Osteoblast (primary cell): Measurements from ENCODE around the gene PPP4R1. TPM values are rescaled to one million over a fixed set of nuclear protein-coding genes. Genes with fewer than 3 reads are reported as not detected.

ENCODE experiments used
- DNase-seq: peaks from one replicate; pipeline ENCODE4 v3.0.0; 2011; ENCODE audit warnings: low spot score, mixed read lengths; ENCODE audit not compliant: insufficient read length; ENCODE audit errors: missing footprints
- H2AFZ ChIP-seq: 2 replicates; pipeline ENCODE4 v1.6.0; 2011; ENCODE audit warnings: mild to moderate bottlenecking, low read length
- H3K27ac ChIP-seq: 2 replicates; pipeline ENCODE4 v1.5.1; 2011; ENCODE audit warnings: mild to moderate bottlenecking, low read depth, low read length, moderate library complexity
- H3K27me3 ChIP-seq: 2 replicates; pipeline ENCODE4 v1.6.0; 2012; ENCODE audit warnings: mild to moderate bottlenecking, control low read depth, inconsistent platforms, low read length, moderate library complexity; ENCODE audit not compliant: insufficient read depth
- H3K36me3 ChIP-seq: 2 replicates; pipeline ENCODE4 v1.5.1; 2011; ENCODE audit warnings: mild to moderate bottlenecking, low read length, control low read depth, moderate library complexity; ENCODE audit not compliant: insufficient read depth
- H3K4me1 ChIP-seq: 2 replicates; pipeline ENCODE4 v1.5.1; 2011; ENCODE audit warnings: mild to moderate bottlenecking, low read length, control low read depth, moderate library complexity; ENCODE audit not compliant: insufficient read depth
- H3K4me2 ChIP-seq: 2 replicates; pipeline ENCODE4 v1.6.0; 2011; ENCODE audit warnings: mild to moderate bottlenecking, low read length; ENCODE audit not compliant: insufficient read depth
- H3K4me3 ChIP-seq: fragments of 200-600 bp; sonication (generic); 3 replicates; pipeline ENCODE4 v1.5.1; 2012; ENCODE audit warnings: mild to moderate bottlenecking, low read length, inconsistent platforms; ENCODE audit not compliant: insufficient read depth
- H3K79me2 ChIP-seq: 2 replicates; pipeline ENCODE4 v1.6.0; 2012; ENCODE audit warnings: mild to moderate bottlenecking, low read length, control low read depth, inconsistent platforms; ENCODE audit not compliant: insufficient read depth
- H3K9me3 ChIP-seq: 2 replicates; pipeline ENCODE4 v1.5.1; 2011; ENCODE audit warnings: low read depth, low read length, control low read depth
- H4K20me1 ChIP-seq: 2 replicates; pipeline ENCODE4 v1.6.0; 2012; ENCODE audit warnings: mild to moderate bottlenecking, low read length, control low read depth; ENCODE audit not compliant: insufficient read depth
- total RNA-seq: library from RNA; depleted of rRNA; stranded (reverse); fragments of >200 nt; gene quantifications from 2 replicates; pipeline ENCODE4 v1.2.3, GENCODE V29; 2012
- TF ChIP-seq, protein P1 (sequence below): IDR thresholded peaks from 2 replicates; pipeline ENCODE4 v1.5.1; 2011; ENCODE audit warnings: mild to moderate bottlenecking, low read depth, low read length, moderate library complexity; ENCODE audit errors: extremely low read depth

The PPP4R1 gene
- total RNA-seq, 1 donor = 143 TPM

DNA sequence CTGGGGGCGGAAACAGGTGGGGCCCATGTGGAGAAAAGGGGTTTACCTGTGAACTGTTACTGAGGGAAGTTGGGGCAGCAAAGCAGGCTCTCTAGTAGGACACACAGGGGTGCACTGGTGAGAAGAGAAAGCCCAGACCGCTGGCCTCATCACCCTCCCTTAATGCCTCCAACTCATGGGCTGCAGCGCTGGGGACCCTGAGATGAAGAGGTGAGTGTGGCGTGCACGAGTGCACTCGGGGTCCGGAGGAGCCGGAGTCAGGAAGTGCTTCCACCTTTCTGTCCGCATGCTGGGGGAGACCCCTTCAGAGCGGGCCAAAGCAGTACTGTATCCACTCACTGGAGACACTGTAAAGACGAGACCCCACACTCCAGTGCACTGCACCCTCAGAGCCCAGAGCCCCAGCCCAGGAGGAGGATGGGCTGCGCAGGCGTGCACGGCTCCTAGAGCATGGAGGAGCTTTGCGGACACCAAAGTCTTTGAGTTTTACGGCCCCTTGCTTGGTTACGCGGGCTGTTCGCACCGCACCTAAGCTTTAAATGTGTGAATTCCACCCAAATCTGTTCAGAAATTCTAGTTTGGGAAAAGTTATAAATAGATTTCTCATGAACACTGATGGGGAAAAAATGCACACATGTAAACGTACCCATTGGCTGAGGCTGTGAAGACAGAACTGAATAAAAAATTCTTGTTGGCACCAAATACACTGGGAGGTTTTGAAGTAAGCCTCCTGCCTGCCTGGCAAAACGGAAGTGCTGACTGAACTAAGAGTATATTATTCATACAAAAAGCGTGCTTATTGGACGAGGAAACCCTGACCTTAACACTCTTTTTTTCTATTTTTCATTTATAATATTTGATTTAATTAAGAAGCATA, 45.4 kb upstream of the PPP4R1 start:
- no peaks in the 10 kb centered on the region for H3K27me3 ChIP-seq
- no peak overlapping the region for H3K4me2 ChIP-seq
- no peaks in the 10 kb centered on the region for H3K9me3 ChIP-seq
- no peak overlapping the region for H3K4me3 ChIP-seq
- TF ChIP-seq, protein P1, sequence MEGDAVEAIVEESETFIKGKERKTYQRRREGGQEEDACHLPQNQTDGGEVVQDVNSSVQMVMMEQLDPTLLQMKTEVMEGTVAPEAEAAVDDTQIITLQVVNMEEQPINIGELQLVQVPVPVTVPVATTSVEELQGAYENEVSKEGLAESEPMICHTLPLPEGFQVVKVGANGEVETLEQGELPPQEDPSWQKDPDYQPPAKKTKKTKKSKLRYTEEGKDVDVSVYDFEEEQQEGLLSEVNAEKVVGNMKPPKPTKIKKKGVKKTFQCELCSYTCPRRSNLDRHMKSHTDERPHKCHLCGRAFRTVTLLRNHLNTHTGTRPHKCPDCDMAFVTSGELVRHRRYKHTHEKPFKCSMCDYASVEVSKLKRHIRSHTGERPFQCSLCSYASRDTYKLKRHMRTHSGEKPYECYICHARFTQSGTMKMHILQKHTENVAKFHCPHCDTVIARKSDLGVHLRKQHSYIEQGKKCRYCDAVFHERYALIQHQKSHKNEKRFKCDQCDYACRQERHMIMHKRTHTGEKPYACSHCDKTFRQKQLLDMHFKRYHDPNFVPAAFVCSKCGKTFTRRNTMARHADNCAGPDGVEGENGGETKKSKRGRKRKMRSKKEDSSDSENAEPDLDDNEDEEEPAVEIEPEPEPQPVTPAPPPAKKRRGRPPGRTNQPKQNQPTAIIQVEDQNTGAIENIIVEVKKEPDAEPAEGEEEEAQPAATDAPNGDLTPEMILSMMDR = no peak
- no peaks in the 10 kb centered on the region for H3K4me1 ChIP-seq
- H3K36me3 ChIP-seq = no peaks in the 10 kb centered on the region
- peak; percentile 34 for DNase-seq
- no peaks in the 10 kb centered on the region for H3K79me2 ChIP-seq
- H2AFZ ChIP-seq = peak overlapping the region; percentile 38
- no peaks in the 10 kb centered on the region for H4K20me1 ChIP-seq
- no peak overlapping the region for H3K27ac ChIP-seq

DNA sequence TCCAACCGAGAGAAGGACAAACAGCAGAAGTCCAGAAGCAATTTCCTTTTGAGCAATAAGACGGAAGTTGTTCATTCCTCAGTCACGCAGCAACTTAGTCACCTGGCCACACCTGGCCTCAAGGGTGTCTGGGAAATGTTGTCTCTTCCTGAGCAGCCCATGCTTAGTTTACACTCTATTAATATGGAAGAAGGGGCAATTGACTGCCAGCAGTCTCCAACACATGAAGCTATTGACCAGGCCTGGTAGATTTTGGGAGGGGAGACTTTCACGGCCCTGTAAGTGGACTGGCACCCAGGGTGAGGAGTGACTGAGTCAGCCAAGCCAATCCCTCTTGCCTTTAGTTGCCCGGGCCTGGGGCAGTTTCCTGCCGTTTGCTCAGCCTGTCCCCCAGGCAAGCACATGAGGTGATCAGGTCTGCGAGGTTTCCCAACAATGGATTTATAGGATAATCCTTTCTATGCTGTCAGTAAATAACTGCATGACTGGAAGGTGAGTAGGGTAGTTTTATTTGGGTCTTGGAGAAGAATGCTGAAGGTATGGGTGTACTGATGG, 43.8 kb upstream of the PPP4R1 start:
- no peak overlapping the region for H3K4me2 ChIP-seq
- H3K27ac ChIP-seq = no peak overlapping the region
- no peaks in the 10 kb centered on the region for H3K4me1 ChIP-seq
- TF ChIP-seq, protein P1 = no peak
- H4K20me1 ChIP-seq = no peaks in the 10 kb centered on the region
- no peak for DNase-seq
- no peaks in the 10 kb centered on the region for H3K79me2 ChIP-seq
- H3K4me3 ChIP-seq = no peak overlapping the region
- H3K27me3 ChIP-seq = no peaks in the 10 kb centered on the region
- no peaks in the 10 kb centered on the region for H3K9me3 ChIP-seq
- no peak overlapping the region for H2AFZ ChIP-seq
- no peaks in the 10 kb centered on the region for H3K36me3 ChIP-seq

DNA sequence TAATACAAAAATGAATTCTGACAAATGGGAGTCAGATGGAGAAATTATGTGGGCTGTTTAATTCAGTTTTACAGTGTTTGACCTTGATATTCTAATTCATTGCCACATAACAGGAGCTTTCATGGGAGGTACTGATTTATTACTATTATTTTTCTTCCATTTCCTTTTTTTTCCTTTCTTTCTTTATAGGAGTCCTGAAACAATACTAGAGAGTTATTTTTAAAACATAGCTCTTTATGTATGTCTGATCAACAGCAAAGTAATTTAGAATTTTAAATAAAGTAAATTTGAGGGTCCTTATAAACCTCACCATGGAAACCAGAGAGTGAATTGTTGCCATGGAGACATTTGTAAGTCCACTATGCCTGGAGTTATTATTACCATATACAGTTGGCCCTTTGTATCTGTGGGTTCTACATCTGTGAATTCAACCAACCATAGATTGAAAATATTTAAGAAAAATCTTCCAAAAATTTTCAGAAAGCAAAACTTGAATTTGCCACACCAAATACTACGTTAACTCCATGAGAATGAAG, 40.9 kb upstream of the PPP4R1 start:
- H3K79me2 ChIP-seq = no peaks in the 10 kb centered on the region
- no peak overlapping the region for H2AFZ ChIP-seq
- no peaks in the 10 kb centered on the region for H3K36me3 ChIP-seq
- no peaks in the 10 kb centered on the region for H4K20me1 ChIP-seq
- no peak overlapping the region for H3K4me2 ChIP-seq
- H3K27ac ChIP-seq = no peak overlapping the region
- DNase-seq = no peak
- no peaks in the 10 kb centered on the region for H3K4me1 ChIP-seq
- no peak overlapping the region for H3K4me3 ChIP-seq
- TF ChIP-seq, protein P1 = no peak
- no peaks in the 10 kb centered on the region for H3K9me3 ChIP-seq
- no peaks in the 10 kb centered on the region for H3K27me3 ChIP-seq

DNA sequence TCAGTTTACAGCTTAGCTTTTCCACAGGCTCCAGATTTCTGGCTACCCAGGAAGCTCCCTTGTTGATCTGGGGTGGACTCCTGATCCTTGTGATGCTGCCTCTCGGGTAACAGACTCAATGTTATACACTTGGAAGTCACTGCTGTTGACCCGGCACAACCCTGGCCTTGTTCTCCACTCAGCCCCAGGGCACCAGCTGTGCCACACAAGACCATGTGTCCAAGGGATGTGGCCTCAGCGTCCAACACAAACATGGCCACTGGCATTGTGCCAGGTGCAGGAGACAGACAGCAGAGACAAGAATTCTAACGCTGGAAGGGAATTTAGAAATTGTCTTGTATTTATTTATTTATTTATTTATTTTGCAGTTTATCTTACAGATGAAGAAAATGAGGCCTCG, 39.0 kb upstream of the PPP4R1 start:
- Histone ChIP-seq H3K4me1 (no peaks in the 10 kb centered on the region), H3K27me3 (no peaks in the 10 kb centered on the region), H4K20me1 (no peaks in the 10 kb centered on the region), H3K9me3 (no peaks in the 10 kb centered on the region), H3K4me2 (no peak overlapping the region), H3K4me3 (no peak overlapping the region), H2AFZ (peak overlapping the region; percentile 53), H3K79me2 (no peaks in the 10 kb centered on the region), H3K36me3 (no peaks in the 10 kb centered on the region), H3K27ac (no peak overlapping the region)
- TF ChIP-seq, protein P1 = no peak
- DNase-seq = peak; percentile 59
